ENCODE measurements around the gene EIPR1.
"Not testable (repeated sequence)": the region's sequence is repeated elsewhere in the genome, so short reads cannot be mapped to it uniquely, and the experiment has no call there.

EIPR1 gene

GRCh38 chr2:3285901-3286645, 91.5 kb downstream of the EIPR1 start:
- peak; percentile 31 for DNase-seq

DNA sequence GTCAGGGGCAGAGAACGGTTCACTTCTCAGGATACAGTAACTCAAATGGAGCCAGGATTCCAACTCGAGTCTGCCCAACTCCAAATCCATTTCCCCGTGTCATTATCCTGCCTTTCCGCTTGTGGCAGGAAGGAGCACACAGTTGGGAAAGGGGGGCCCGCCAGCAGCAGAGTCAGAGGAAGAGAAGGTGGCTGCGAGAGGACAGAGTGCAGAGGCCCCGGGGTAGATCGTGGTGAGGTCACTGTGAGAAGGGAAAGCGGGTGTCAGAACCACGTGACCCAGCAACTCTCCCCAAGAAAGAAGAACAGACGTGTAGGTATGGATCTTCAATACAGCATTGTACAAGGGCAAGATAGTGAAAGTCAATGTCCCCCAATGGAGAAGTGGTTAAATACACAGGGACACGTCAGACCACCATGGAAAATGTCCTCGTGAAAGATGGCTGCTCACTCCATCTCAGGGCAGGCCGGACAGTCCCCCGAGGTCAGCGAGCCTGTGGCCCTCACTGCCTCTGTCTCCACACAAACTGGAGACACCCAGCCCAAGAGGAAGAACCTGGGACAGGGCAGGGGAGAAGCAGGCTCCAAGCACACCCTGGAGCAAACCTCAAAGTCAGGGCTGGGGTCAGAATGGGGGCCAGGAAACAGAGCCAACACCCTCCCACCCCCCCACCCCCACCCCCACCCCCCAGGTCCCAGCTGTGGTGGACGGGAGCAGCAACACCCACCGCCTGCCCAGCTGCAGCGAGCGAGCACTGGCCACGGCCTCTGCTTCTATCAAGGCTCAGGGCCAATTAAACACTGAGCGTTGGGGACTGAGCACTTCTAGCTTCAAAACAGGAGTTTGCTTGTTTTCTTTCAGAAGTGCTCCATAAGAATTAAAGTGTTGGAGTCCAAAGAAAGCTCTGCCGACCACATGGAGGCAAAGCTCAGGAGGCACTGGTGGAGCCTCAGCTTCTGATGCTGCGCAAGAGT, 92.7 kb downstream of the EIPR1 start:
- no peak for DNase-seq

DNA sequence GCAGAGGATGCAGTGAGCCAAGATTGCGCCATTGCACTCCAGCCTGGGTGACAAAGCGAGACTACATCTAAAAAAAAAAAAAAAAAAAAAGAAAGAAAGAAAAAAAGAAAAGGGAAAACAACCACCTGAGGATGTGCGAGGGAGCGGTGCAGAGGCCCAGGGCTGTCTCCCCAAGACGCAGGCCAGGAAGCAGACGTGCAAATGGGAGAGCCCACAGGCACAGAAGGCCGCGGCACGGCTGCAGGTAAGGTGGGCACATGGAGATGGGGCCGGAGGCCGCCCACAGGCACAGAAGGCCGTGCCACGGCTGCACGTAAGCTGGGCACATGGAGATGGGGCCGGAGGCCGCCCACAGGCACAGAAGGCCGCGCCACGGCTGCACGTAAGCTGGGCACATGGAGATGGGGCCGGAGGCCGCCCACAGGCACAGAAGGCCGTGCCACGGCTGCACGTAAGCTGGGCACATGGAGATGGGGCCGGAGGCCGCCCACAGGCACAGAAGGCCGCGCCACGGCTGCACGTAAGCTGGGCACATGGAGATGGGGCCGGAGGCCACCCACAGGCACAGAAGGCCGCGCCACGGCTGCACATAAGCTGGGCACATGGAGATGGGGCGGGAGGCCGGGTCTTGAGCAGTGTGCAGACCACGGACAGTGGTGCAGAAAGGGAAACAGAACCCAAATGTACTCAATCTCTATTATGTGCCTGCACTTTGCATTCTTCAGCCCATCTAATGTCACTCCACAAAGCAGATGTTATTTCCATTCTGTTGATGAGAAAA, 93.6 kb downstream of the EIPR1 start:
- not testable (repeated sequence) for DNase-seq

GRCh38 chr2:3283206-3283605, 94.4 kb downstream of the EIPR1 start:
- peak; percentile 20 for DNase-seq

DNA sequence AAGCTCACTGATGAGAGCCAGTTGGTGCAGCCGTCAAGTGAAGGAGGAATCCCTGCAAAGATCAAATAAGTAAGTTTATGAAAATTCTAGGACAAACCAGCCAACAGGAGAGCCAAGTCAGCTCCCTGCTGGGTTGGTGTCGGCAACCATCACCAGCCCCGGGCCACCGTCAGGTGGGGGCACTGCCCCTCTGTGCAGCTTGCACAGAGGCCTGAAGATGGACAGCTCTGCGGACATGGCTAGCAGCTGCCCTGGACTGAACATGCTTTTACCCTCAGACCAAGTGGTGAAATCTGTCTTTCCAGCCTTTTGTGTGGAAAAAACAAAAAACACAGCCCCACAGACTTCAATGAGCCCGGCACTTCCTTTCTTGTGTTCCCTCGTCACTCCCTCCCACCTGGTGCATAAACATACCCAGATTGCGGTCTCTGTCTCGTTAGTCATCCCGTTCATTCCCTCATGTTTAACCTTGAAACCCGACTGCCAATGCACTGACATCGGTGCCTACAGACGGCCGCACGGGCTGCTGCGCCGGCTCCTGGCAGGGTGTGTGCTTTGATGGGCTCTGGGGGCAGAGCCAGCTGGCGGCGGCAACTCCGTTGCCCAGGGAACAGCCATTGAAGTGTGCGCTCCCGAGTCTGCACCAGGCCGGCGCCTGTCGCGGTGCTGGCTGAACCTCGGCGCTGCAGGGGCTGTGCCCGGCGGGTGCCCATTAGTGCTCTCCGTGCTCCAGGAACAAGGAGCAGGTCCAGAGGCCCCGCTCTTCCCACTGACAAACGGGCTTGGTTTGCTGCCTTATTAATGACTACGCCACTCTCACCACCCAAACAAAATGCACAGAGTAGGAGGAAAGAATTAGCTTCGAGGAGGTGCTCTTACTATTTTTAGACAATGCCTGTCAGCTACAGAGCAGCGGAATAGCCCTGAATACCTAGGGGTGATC, 95.3 kb downstream of the EIPR1 start:
- peak; percentile 92 for DNase-seq

- DNase-seq = no peak
These were observed 96.7 kb downstream of the EIPR1 start for GRCh38 chr2:3280683-3281520.

DNA sequence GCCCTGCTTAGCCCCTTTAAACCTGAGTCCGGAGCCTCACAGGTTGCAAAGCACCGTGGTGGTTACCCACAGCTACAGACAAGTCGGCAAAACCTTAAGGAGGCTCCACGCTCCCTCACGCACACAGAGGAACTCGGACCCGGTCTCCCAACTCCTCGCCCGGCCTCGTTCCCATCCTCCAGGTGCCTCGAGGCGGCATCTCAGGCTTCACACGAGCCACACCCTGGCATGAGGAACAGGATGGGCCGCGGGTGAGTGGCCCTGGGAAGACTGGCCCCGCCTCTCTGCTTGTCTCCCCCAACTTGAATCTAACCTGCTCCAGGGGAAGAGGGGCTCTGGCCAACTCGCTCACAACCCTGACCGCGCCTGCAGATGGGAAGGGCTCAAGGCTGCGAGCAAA, 97.4 kb downstream of the EIPR1 start:
- no peak for DNase-seq

- DNase-seq = no peak
These were observed 98.2 kb downstream of the EIPR1 start for GRCh38 chr2:3279236-3279960.

- DNase-seq = no peak
These were observed 98.9 kb downstream of the EIPR1 start for GRCh38 chr2:3278521-3279218.

- no peak for DNase-seq
These were observed 99.7 kb downstream of the EIPR1 start for GRCh38 chr2:3277748-3278520.

DNA sequence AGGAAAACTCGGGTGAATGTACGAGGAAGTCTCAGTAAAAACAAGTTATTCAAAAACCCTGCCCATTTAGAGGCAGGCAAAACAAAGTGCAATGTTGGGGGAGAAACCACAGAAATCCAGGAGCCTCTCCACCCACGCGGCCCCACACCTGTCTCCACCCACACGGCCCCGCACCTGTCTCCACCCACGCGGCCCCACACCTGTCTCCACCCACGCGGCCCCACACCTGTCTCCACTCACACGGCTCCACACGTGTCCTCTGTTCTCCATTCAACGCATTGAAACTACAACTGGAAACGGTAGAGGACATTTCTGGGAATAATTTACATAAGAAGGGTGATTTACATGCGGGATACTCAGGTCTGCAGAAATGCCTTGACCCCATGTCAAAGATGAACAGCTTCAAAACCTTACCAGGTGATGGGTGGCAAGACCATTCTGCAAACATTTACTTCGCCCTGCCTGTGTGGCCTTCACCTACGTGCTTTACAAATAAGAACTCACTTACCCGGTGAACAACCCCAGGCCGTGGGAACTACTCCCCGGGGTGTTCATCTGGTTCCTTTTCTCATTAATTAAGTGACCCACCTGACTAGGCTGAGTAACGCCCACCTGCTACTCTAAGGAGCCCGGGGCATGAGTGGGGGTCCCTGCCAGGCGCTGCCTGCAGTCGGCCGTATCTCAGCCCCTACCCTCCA, 100.4 kb downstream of the EIPR1 start:
- DNase-seq = no peak

DNA sequence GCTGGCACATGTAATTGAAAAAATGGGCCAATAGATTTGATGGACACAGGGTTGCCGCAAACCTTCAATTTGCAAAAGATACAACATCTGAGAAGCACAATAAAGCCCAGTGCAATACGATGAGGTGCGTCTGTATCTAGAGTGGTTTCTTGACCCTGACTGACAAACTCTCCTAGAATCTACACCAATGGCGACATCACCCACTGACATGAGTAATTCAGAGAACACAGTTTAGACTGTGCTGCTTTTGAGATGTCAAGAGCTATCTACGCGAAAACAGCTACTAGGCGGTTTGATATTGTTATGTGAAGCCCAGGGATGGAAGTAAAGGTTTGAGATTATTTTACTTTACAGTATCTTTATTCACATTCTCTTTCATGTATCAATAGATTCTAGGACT, 104.9 kb downstream of the EIPR1 start:
- no peak for DNase-seq

- no peak for DNase-seq
These were observed 107.5 kb downstream of the EIPR1 start for GRCh38 chr2:3270095-3270478.

- no peak for DNase-seq
These were observed 108.1 kb downstream of the EIPR1 start for GRCh38 chr2:3269425-3270094.

DNA sequence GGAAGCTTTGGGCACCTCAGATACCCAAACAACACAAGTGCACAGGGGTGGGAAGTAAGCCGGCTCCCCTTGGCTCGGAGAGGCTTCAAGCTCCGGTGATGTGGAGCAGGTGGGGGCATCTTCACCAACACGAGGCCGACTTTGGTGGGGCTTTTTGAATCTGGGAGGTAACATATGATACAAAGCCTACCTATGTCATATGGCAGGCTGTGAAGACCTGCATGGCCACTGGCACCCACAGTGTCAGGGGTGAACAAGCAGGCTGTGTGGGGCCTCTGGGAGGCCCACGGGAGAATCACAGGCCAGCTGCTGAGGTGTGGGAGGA, 109.0 kb downstream of the EIPR1 start:
- DNase-seq = no peak

DNA sequence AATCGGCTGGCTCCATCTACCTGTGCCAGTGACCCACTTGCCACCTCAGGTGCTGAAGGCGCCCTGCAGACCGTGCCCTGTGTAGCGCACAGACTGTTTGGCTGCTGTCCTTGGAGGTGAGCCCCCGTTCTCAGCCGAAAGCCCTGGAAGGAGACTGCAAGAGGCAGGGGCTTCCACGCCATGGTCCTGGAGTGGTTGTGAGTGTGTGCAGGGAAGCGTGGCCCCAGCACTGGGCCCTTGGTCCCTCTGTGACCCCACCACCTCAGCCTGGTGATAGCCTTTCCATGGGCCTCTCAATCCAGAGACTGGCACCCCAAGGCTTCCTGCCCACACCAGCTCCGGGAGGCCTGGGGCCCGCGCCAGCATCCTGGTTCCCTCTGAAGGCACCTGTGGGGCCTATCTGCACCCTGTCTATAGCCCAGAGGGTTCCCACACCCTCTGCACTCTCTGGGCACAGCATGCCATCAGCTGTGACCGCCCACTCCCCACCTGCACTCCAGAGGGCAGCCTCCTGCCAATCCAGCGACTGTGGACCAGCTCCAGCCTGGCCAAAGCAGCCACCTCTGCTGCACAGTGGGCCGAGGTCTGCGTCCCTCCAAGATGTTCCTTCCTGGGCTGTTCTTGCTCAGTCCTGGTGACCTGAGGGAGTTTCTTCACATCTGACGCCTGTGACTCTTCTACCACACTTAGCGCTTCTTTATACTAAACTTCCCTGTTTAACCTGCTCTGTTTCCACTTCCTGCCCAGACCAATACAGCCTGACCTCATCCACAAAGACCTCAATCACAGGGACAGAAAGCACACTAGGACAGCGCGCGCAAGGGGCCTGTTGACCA, 109.5 kb downstream of the EIPR1 start:
- DNase-seq = no peak
